Left lung (tissue), 10 donors: ENCODE data around the gene TTLL3. TPM values are rescaled to one million over a fixed set of nuclear protein-coding genes. Genes with fewer than 3 reads are reported as not detected.
"Not testable (repeated sequence)": the region's sequence is repeated elsewhere in the genome, so short reads cannot be mapped to it uniquely, and the experiment has no call there.

Source experiments
- ATAC-seq: fragments of 200-7000 bp; cut with Tn5 transposase; one replicate; pipeline ENCODE4 v1.9.1; 2020; ENCODE audit warnings: moderate library complexity
- DNase-seq, 4 donors: peaks; one replicate each; pipeline ENCODE4 v3.0.0-alpha.2; 2013 to 2020
- H3K27ac ChIP-seq, 2 donors: fragments of 200-600 bp; sonication (generic) in 1 of 2; one replicate each; pipeline versions ENCODE4 v1.5.0 to v1.8.0; 2020 to 2021
- H3K27me3 ChIP-seq, 2 donors: fragments of 200-600 bp; sonication (generic) in 1 of 2; one replicate each; pipeline versions ENCODE4 v1.5.0 to v1.8.0; 2020 to 2021
- H3K36me3 ChIP-seq, 2 donors: fragments of 200-600 bp; sonication (generic) in 1 of 2; one replicate each; pipeline versions ENCODE4 v1.5.0 to v1.8.0; 2020 to 2021
- H3K4me1 ChIP-seq, 2 donors: fragments of 200-600 bp; one replicate each; pipeline ENCODE4 v1.8.0; 2021
- H3K4me3 ChIP-seq, 2 donors: fragments of 200-600 bp; sonication (generic) in 1 of 2; one replicate each; pipeline versions ENCODE4 v1.5.0 to v1.8.0; 2020 to 2021; ENCODE audit warnings: mild to moderate bottlenecking in 1 of 2
- H3K9me3 ChIP-seq, 2 donors: fragments of 200-600 bp; sonication (generic) in 1 of 2; one replicate each; pipeline versions ENCODE4 v1.5.0 to v1.8.0; 2020 to 2021
- intact Hi-C, 2 donors: fragments of 100-400 bp; cut with DNase I; formaldehyde crosslinking; loops; one replicate each; pipeline versions ENCODE4 v1.11.2 to v1.14.2; 2022
- polyA plus RNA-seq, 6 donors: library from polyadenylated mRNA; unstranded; fragments of 120-200 nt; gene quantifications; one replicate each; pipeline ENCODE4 v1.2.1, GENCODE V29; 2013; ENCODE audit not compliant: insufficient read length in 6 of 6
- total RNA-seq, 2 donors: library from RNA; stranded (reverse); fragmentation: NEBNext Ultra II Directional; extraction: Animal tissue kit (Norgen Biotek cat#: 25700); gene quantifications; one replicate each; pipeline ENCODE4 v1.2.1, GENCODE V29; 2021
- TF ChIP-seq, protein P1 (sequence below), 2 donors: fragments of 200-600 bp; sonication (generic) in 1 of 2; IDR thresholded peaks; one replicate each; pipeline versions ENCODE4 v1.5.0 to v1.8.0; 2021; ENCODE audit warnings: antibody characterized with exemption in 2 of 2
- donor health status: DM: no; HTN: yes; CAD: no.
- donor health status: DM: no; HTN: no; CAD: no.

TTLL3 gene
- total and polyA plus RNA-seq, 8 donors: 30.5 to 103 (median 88.6) TPM

DNA sequence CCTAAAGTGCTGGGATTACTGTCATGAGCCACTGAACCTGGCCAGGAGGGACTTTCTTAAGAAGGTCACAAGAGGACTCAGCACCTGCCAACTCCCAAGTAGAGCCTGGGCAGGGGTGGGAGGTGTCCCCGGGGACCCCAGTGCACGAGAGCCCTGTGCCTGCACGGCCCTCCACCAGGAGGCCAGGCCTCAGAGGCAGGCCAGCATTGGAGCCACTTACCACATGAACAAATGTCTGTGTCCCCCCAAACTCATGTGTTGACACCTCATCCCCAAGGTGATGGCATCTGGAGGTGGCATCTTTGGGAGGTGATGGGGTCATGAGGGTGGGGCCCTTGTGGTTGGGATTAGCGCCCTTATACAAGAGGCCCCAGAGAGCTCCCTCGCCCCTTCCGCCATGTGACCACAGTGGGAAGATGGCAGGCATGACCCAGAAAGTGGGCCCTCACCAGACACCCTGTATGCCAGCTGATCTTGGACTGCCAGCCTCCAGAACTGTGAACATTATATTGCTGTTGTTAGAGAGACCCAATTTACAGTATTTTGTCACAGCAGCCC, 36.9 kb downstream of the TTLL3 start:
- Histone ChIP-seq H3K27me3 (no peaks in the 10 kb centered on the region), H3K9me3 (no peaks in the 10 kb centered on the region), H3K4me3 (no peak overlapping the region), H3K4me1 (peaks cover 10 to 22% of the 10 kb centered on the region in 2 donors), H3K36me3 (no peaks in the 10 kb centered on the region), H3K27ac (no peak overlapping the region)
- no peak for ATAC-seq
- intact Hi-C loops: no loop called here
- no peak for DNase-seq
- TF ChIP-seq, protein P1, sequence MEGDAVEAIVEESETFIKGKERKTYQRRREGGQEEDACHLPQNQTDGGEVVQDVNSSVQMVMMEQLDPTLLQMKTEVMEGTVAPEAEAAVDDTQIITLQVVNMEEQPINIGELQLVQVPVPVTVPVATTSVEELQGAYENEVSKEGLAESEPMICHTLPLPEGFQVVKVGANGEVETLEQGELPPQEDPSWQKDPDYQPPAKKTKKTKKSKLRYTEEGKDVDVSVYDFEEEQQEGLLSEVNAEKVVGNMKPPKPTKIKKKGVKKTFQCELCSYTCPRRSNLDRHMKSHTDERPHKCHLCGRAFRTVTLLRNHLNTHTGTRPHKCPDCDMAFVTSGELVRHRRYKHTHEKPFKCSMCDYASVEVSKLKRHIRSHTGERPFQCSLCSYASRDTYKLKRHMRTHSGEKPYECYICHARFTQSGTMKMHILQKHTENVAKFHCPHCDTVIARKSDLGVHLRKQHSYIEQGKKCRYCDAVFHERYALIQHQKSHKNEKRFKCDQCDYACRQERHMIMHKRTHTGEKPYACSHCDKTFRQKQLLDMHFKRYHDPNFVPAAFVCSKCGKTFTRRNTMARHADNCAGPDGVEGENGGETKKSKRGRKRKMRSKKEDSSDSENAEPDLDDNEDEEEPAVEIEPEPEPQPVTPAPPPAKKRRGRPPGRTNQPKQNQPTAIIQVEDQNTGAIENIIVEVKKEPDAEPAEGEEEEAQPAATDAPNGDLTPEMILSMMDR (IDR thresholded peaks at IDR 0.05): no peak

DNA sequence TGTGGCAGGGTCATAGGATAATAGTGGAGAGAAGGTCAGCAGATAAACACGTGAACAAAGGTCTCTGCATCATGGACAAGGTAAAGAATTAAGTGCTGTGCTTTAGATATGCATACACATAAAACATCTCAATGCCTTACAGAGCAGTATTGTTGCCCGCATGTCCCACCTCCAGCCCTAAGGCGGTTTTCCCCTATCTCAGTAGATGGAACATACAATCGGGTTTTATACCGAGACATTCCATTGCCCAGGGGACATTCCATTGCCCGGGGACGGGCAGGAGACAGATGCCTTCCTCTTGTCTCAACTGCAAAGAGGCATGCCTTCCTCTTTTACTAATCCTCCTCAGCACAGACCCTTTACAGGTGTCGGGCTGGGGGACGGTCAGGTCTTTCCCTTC, 37.8 kb downstream of the TTLL3 start:
- H3K36me3 ChIP-seq, H3K9me3 ChIP-seq, ATAC-seq, DNase-seq, H3K27me3 ChIP-seq, intact Hi-C loops, H3K27ac ChIP-seq, H3K4me3 ChIP-seq: not testable (repeated sequence)
- peaks cover 7 to 14% of the 10 kb centered on the region in 2 donors for H3K4me1 ChIP-seq

DNA sequence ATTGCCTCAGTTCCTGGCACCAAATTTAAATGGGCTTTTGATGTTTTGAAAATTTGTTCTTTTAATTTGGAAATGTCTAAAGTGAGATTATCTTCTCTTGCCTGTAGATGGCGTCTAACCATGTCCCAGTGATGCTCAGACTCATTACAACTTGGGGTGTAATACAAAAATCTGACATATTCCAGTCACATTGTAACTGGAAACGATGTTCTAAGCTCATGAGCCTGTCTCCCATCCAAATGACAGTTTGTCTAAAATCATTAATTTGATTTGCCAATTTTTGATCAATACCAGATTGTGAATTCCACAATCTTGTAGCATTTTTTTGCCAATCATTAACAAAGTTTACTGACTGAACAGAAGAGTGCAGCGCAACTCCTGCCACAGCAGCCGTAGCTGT, 38.8 kb downstream of the TTLL3 start:
- TF ChIP-seq, protein P1 (IDR thresholded peaks at IDR 0.05): peak; percentile 34 to 51
- H3K9me3 ChIP-seq, H3K36me3 ChIP-seq, DNase-seq, H3K27me3 ChIP-seq, ATAC-seq, H3K4me1 ChIP-seq, H3K4me3 ChIP-seq, intact Hi-C loops, H3K27ac ChIP-seq: not testable (repeated sequence)

DNA sequence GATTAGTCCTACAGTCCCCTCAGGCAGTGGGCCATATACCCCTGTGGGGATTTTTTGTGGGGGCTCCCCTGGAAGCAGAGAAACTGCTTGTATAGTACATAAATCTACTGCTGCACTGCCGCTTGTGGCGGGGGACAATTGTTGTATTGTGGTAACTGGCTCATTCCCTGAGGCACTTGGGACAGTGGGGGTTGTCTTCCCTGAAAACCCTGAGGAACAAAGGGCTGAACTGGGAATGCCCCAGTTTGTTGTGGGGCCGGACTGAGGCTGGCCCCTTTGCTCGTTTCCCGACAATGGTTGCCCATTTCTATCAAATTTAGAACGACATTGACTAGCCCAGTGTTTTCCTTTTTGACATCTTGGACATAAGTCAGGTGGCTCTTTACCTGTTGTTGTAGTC, 41.3 kb downstream of the TTLL3 start:
- ATAC-seq, intact Hi-C loops, H3K27ac ChIP-seq, H3K36me3 ChIP-seq, H3K4me1 ChIP-seq, DNase-seq, H3K4me3 ChIP-seq, H3K27me3 ChIP-seq, H3K9me3 ChIP-seq: not testable (repeated sequence)

DNA sequence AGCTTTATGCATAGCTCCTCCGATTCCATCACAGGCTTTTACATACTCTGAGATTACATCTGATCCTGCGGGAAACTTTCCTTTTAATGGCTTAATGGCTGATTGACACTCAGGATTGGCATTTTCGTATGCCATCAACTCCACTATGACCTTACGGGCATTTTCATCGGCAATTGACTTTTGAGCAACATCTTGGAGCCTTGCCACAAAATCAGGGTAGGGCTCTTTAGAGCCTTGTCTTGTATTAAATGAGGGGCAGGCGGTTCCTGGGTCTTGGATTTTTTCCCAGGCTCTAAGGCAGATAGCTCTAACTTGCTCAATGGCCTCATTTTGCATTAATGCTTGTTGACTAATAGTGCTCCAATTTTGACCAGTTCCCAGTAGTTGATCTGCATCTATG, 41.9 kb downstream of the TTLL3 start:
- H3K9me3 ChIP-seq, DNase-seq, H3K27ac ChIP-seq, H3K36me3 ChIP-seq, H3K27me3 ChIP-seq, H3K4me3 ChIP-seq, ATAC-seq, intact Hi-C loops, H3K4me1 ChIP-seq: not testable (repeated sequence)

DNA sequence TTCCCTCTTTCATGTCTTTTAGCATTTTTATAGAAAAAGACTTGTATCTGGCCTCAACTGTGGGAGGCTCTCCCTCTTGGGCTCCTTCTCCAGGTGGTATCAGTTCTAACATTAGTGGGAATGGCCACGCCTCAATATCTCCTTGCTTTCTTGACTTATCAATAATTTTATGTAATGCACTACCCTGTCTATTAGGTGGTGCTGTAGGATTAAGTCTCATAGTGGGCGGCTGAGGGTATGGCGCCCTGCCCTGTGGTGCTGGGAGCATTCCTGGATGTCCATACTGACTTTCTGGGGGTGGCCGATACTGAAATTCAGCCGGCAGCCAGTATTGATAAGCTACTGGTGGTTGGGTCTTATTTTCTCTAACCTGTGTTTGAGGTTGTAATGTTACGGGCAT, 42.5 kb downstream of the TTLL3 start:
- no peaks in the 10 kb centered on the region for H3K9me3 ChIP-seq
- no peaks in the 10 kb centered on the region for H3K27me3 ChIP-seq
- no peak overlapping the region for H3K4me3 ChIP-seq
- TF ChIP-seq, protein P1 (IDR thresholded peaks at IDR 0.05): no peak
- no peaks in the 10 kb centered on the region for H3K36me3 ChIP-seq
- H3K4me1 ChIP-seq: peaks cover 0 to 4% of the 10 kb centered on the region in 2 donors
- ATAC-seq (no peak), DNase-seq (no peak)
- H3K27ac ChIP-seq: no peak overlapping the region
- intact Hi-C loops: no loop called here

DNA sequence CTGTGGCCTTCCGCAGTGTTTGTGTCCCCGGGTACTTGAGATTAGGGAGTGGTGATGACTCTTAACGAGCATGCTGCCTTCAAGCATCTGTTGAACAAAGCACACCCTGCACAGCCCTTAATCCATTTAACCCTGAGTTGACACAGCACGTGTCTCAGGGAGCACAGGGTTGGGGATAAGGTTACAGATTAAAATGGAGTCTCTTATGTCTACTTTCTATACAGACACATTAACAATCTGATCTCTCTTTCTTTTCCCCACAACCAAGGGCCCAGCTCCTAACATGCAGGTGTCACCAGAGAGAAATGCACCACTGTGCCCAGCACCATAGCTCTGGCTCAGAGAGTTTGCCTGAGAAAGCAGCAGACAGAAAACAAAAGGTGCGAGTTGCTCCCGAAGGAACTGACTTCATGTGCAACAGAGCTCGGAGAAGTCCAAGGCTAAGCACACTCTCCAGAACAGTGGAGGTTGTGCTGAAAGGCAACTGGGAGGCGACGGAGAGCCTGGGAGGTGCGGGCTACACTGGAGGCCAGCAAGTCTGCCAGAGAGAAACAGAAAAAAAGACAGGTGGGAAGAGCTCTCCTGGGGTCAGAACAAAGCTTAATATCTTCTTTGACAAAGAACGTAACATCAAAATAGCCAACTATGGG, 44.4 kb downstream of the TTLL3 start:
- H3K4me1 ChIP-seq, H3K9me3 ChIP-seq, H3K27me3 ChIP-seq, H3K4me3 ChIP-seq, intact Hi-C loops, DNase-seq, H3K36me3 ChIP-seq, H3K27ac ChIP-seq: not testable (repeated sequence)
- ATAC-seq: peak; percentile 37
